ENCODE results near the gene SAMD10.

Gene SAMD10

GRCh38 chr20:63942969-63943807 is 36.3 kb downstream of the SAMD10 start:
- no peak for TF ChIP-seq CTCF (IDR thresholded peaks at IDR 0.05; ENCODE audit: insufficient read depth, low read length, missing control alignments)
- H3K4me3 ChIP-seq (ENCODE audit: low read depth, low read length) = no peak overlapping the region
- POLR2A ChIA-PET = no interaction called here
- CTCF ChIA-PET = interaction anchor here (0.8 kb wide), 1 partner anchor 30 kb away, joined by 3 read pairs; no protein-coding TSS in a partner anchor
- DNase-seq (ENCODE audit: low read depth, low spot score) = no peak

GRCh38 chr20:63942250-63942951 is 37.0 kb downstream of the SAMD10 start:
- no peak for DNase-seq (ENCODE audit: low read depth, low spot score)
- no peak overlapping the region for H3K4me3 ChIP-seq (ENCODE audit: low read depth, low read length)
- CTCF ChIA-PET = no interaction called here
- POLR2A ChIA-PET = no interaction called here
- no peak for TF ChIP-seq CTCF (IDR thresholded peaks at IDR 0.05; ENCODE audit: insufficient read depth, low read length, missing control alignments)

DNA sequence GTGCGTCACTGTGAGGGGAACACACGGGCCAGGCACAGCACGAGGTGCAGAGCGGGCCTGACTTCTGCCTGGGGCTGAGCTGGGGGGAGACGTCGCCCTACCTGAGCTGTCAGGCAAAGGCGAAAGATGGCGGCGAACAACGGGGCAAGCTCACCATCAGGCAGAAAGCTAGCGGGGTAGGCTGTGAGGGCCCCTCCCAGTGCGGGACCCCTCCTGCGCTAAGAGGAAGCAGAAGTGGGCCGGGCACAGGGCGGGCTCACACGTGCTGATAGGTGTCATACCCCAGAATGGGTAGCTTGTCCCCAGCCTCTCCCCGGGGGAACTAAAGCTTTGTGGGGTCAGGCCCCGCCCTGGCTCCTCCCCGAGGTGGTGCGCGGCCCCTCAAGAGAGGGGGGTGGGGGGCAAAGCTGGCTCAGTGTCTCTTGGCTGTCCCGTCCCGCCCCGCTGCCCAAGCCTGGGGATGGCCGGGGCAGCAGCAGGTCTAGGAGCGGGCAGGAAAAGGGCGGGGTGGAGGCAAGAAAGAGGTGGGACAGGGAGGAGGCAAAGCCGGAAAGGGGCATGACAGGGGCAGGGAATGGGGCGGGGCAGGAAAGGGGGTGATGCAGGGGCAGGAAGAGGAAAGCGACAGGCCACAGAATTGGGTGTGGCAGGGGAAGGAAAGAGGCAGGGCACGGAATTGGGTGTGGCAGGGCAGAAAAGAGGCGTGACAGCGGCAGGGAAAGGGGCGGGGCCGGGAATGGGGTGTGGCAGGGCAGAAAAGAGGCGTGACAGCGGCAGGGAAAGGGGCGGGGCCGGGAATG is 38.0 kb downstream of the SAMD10 start:
- no peak for TF ChIP-seq CTCF (IDR thresholded peaks at IDR 0.05; ENCODE audit: insufficient read depth, low read length, missing control alignments)
- POLR2A ChIA-PET = no interaction called here
- CTCF ChIA-PET = no interaction called here
- no peak for DNase-seq (ENCODE audit: low read depth, low spot score)
- no peak overlapping the region for H3K4me3 ChIP-seq (ENCODE audit: low read depth, low read length)

GRCh38 chr20:63940472-63941266 is 38.8 kb downstream of the SAMD10 start:
- ChIA-PET CTCF (no interaction called here), POLR2A (no interaction called here)
- H3K4me3 ChIP-seq (ENCODE audit: low read depth, low read length) = no peak overlapping the region
- DNase-seq (ENCODE audit: low read depth, low spot score) = no peak
- TF ChIP-seq CTCF (IDR thresholded peaks at IDR 0.05; ENCODE audit: insufficient read depth, low read length, missing control alignments) = no peak

- TF ChIP-seq CTCF (IDR thresholded peaks at IDR 0.05; ENCODE audit: insufficient read depth, low read length, missing control alignments) = no peak
- ChIA-PET POLR2A (no interaction called here), CTCF (no interaction called here)
- DNase-seq (ENCODE audit: low read depth, low spot score) = no peak
- H3K4me3 ChIP-seq (ENCODE audit: low read depth, low read length) = no peak overlapping the region
Observed at GRCh38 chr20:63940071-63940471, 39.4 kb downstream of the SAMD10 start.
